ENCODE data around the gene TMEM158.

DNA sequence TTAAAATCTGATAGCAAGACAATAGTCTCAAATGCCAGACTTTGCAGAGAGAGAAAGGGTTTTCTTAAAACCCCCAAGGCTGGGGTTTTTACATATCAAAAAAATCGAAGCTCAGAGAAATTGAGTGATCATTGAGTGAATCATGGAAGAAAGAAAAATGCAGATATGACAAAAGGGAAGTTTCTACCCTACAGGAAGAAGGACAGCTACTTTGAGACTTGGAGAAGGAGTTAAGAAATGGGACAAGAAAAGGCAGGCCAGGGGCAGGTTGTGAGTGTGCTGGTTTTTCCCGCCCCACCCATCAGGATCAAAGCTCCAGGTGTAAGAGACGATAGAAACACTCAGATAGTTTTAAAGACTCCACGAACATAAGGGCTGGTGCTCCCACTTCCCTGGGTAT is 18.6 kb downstream of the TMEM158 start:
- TF ChIP-seq, protein P1, sequence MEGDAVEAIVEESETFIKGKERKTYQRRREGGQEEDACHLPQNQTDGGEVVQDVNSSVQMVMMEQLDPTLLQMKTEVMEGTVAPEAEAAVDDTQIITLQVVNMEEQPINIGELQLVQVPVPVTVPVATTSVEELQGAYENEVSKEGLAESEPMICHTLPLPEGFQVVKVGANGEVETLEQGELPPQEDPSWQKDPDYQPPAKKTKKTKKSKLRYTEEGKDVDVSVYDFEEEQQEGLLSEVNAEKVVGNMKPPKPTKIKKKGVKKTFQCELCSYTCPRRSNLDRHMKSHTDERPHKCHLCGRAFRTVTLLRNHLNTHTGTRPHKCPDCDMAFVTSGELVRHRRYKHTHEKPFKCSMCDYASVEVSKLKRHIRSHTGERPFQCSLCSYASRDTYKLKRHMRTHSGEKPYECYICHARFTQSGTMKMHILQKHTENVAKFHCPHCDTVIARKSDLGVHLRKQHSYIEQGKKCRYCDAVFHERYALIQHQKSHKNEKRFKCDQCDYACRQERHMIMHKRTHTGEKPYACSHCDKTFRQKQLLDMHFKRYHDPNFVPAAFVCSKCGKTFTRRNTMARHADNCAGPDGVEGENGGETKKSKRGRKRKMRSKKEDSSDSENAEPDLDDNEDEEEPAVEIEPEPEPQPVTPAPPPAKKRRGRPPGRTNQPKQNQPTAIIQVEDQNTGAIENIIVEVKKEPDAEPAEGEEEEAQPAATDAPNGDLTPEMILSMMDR (IDR thresholded peaks at IDR 0.05; ENCODE audit: low read depth, low read length, missing input control), result no peak
- TF ChIP-seq SP1 (IDR thresholded peaks at IDR 0.05) (no peak), RAD21 (IDR thresholded peaks at IDR 0.05) (no peak), HNF4G (IDR thresholded peaks at IDR 0.05) (no peak), TAF1 (conservative IDR thresholded peaks at IDR 0.05) (no peak), YY1 (IDR thresholded peaks at IDR 0.05) (no peak), JUND (IDR thresholded peaks at IDR 0.05) (no peak)
- TF ChIP-seq, protein P2, sequence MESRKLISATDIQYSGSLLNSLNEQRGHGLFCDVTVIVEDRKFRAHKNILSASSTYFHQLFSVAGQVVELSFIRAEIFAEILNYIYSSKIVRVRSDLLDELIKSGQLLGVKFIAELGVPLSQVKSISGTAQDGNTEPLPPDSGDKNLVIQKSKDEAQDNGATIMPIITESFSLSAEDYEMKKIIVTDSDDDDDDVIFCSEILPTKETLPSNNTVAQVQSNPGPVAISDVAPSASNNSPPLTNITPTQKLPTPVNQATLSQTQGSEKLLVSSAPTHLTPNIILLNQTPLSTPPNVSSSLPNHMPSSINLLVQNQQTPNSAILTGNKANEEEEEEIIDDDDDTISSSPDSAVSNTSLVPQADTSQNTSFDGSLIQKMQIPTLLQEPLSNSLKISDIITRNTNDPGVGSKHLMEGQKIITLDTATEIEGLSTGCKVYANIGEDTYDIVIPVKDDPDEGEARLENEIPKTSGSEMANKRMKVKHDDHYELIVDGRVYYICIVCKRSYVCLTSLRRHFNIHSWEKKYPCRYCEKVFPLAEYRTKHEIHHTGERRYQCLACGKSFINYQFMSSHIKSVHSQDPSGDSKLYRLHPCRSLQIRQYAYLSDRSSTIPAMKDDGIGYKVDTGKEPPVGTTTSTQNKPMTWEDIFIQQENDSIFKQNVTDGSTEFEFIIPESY (IDR thresholded peaks at IDR 0.05), result no peak
- TF ChIP-seq, protein P3, sequence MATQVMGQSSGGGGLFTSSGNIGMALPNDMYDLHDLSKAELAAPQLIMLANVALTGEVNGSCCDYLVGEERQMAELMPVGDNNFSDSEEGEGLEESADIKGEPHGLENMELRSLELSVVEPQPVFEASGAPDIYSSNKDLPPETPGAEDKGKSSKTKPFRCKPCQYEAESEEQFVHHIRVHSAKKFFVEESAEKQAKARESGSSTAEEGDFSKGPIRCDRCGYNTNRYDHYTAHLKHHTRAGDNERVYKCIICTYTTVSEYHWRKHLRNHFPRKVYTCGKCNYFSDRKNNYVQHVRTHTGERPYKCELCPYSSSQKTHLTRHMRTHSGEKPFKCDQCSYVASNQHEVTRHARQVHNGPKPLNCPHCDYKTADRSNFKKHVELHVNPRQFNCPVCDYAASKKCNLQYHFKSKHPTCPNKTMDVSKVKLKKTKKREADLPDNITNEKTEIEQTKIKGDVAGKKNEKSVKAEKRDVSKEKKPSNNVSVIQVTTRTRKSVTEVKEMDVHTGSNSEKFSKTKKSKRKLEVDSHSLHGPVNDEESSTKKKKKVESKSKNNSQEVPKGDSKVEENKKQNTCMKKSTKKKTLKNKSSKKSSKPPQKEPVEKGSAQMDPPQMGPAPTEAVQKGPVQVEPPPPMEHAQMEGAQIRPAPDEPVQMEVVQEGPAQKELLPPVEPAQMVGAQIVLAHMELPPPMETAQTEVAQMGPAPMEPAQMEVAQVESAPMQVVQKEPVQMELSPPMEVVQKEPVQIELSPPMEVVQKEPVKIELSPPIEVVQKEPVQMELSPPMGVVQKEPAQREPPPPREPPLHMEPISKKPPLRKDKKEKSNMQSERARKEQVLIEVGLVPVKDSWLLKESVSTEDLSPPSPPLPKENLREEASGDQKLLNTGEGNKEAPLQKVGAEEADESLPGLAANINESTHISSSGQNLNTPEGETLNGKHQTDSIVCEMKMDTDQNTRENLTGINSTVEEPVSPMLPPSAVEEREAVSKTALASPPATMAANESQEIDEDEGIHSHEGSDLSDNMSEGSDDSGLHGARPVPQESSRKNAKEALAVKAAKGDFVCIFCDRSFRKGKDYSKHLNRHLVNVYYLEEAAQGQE (IDR thresholded peaks at IDR 0.05), result no peak
